HCT116 (cell line): ENCODE data around the gene PDGFD. TPM values are rescaled to one million over a fixed set of nuclear protein-coding genes. Genes with fewer than 3 reads are reported as not detected.

Experiments used
- ATAC-seq: fragments of 200-7000 bp; cut with Tn5 transposase; 2 replicates; pipeline ENCODE4 v1.9.1; 2020; ENCODE audit warnings: mild to moderate bottlenecking, moderate library complexity
- BruUV-seq: library from RNA; stranded (reverse); fragments of 400-500 nt; replicated peaks from 2 replicates; lab custom pipeline; 2021; lab: Mats Ljungman, UMichigan
- CTCF ChIA-PET: fragments of 300-600 bp; sonication (Branson Sonifier 250); formaldehyde crosslinking; loops from one replicate; lab custom pipeline; 2021; ENCODE audit warnings: antibody characterized with exemption; lab: Charles Lee
- POLR2A ChIA-PET: fragments of 300-600, 350-600 bp; sonication (Branson Sonifier 250); formaldehyde crosslinking; loops from one replicate; lab custom pipeline; 2021; ENCODE audit warnings: antibody characterized with exemption; lab: Charles Lee
- RAD21 ChIA-PET, 2 experiments: fragments of 300-600 bp; sonication (Branson Sonifier 250); formaldehyde crosslinking; loops; one replicate each; lab custom pipeline; 2023; ENCODE audit warnings: low total read pairs in 2 of 2; ENCODE audit not compliant: uncharacterized antibody in 2 of 2, unreplicated experiment in 2 of 2, low non-redundant PET in 1 of 2; lab: Charles Lee
- DNase-seq: peaks from one replicate; pipeline ENCODE4 v3.0.0-alpha.2; 2010; ENCODE audit warnings: low read depth, low spot score
- H2AFZ ChIP-seq: fragments of 200-600 bp; shearing (Covaris generic), sonication (generic); 2 replicates; pipeline ENCODE4 v1.6.1; 2017; ENCODE audit warnings: low read depth, mixed run types, mixed read lengths, antibody characterized with exemption, low read length; ENCODE audit not compliant: poor library complexity, severe bottlenecking
- H3K27ac ChIP-seq: 2 replicates; pipeline ENCODE4 v1.5.1; 2012; ENCODE audit warnings: low read depth, low read length
- H3K27me3 ChIP-seq: fragments of 200-600 bp; sonication (generic); 2 replicates; pipeline ENCODE4 v1.6.1; 2016; ENCODE audit warnings: mixed run types, low read length, mixed read lengths; ENCODE audit not compliant: insufficient read depth
- H3K36me3 ChIP-seq, 2 experiments: fragments of 200-500 bp in 1 of 2; fragments of 200-600 bp in 1 of 2; sonication (Bioruptor generic) in 1 of 2; sonication (generic) in 1 of 2; 2 replicates each; pipeline versions ENCODE4 v1.5.1 to v1.6.1; 2014 to 2016; ENCODE audit warnings: low read length in 2 of 2, inconsistent platforms in 1 of 2, mixed read lengths in 1 of 2, mixed run types in 1 of 2; ENCODE audit not compliant: insufficient read depth in 2 of 2, control insufficient read depth in 1 of 2
- H3K4me1 ChIP-seq, 2 experiments: fragments of 200-600 bp in 1 of 2; sonication (generic) in 1 of 2; 2 replicates each; pipeline versions ENCODE4 v1.5.1 to v1.6.1; 2012 to 2017; ENCODE audit warnings: low read length in 2 of 2, inconsistent platforms in 1 of 2, mild to moderate bottlenecking in 1 of 2, mixed read lengths in 1 of 2, mixed run types in 1 of 2, moderate library complexity in 1 of 2; ENCODE audit not compliant: insufficient read depth in 2 of 2, control insufficient read depth in 1 of 2
- H3K4me2 ChIP-seq: fragments of 200-600 bp; sonication (generic); 2 replicates; pipeline ENCODE4 v1.6.1; 2017; ENCODE audit warnings: mixed run types, low read length, mixed read lengths
- H3K4me3 ChIP-seq, 2 experiments: fragments of 200-600 bp in 1 of 2; sonication (generic) in 1 of 2; replicated peaks in 1 of 2; 2 replicates each; pipeline ENCODE4 v1.5.1; 2011 to 2016; ENCODE audit warnings: low read length in 2 of 2, control low read depth in 1 of 2, low read depth in 1 of 2, mild to moderate bottlenecking in 1 of 2, mixed read lengths in 1 of 2, mixed run types in 1 of 2
- H3K79me2 ChIP-seq: fragments of 200-600 bp; sonication (generic); 2 replicates; pipeline ENCODE4 v1.6.1; 2017; ENCODE audit warnings: mild to moderate bottlenecking, mixed run types, low read length, moderate library complexity, mixed read lengths; ENCODE audit not compliant: insufficient read depth
- H3K9ac ChIP-seq: fragments of 200-600 bp; sonication (generic); 2 replicates; pipeline ENCODE4 v1.6.1; 2016; ENCODE audit warnings: low read length, mixed read lengths
- H3K9me2 ChIP-seq: fragments of 200-600 bp; sonication (generic), shearing (Covaris generic); 2 replicates; pipeline ENCODE4 v1.6.1; 2017; ENCODE audit warnings: mixed run types, mild to moderate bottlenecking, moderate library complexity; ENCODE audit not compliant: insufficient read depth
- H3K9me3 ChIP-seq, 2 experiments: fragments of 200-500 bp in 1 of 2; fragments of 200-600 bp in 1 of 2; sonication (Bioruptor generic) in 1 of 2; sonication (generic) in 1 of 2; 2 replicates each; pipeline ENCODE4 v1.6.1; 2014 to 2017; ENCODE audit warnings: low read length in 2 of 2, mixed read lengths in 2 of 2, inconsistent platforms in 1 of 2, low read depth in 1 of 2, mild to moderate bottlenecking in 1 of 2, mixed run types in 1 of 2, moderate library complexity in 1 of 2; ENCODE audit not compliant: control insufficient read depth in 1 of 2, insufficient read depth in 1 of 2
- H4K20me1 ChIP-seq: fragments of 200-600 bp; sonication (generic), shearing (Covaris generic); 2 replicates; pipeline ENCODE4 v1.6.1; 2017; ENCODE audit warnings: mixed run types, mild to moderate bottlenecking, moderate library complexity; ENCODE audit not compliant: insufficient read depth
- CBX3 ChIP-seq: IDR thresholded peaks from 2 replicates; pipeline ENCODE4 v1.6.1; 2012; ENCODE audit warnings: low read depth
- CEBPB ChIP-seq: IDR thresholded peaks from 2 replicates; pipeline ENCODE4 v1.6.1; 2012; ENCODE audit warnings: low read depth
- EGR1 ChIP-seq: IDR thresholded peaks from 2 replicates; pipeline ENCODE4 v1.6.1; 2012; ENCODE audit warnings: low read depth
- ELF1 ChIP-seq: IDR thresholded peaks from 2 replicates; pipeline ENCODE4 v1.6.1; 2012; ENCODE audit warnings: low read depth, borderline replicate concordance
- EZH2 ChIP-seq: fragments of 200-600 bp; sonication (generic); IDR thresholded peaks from 2 replicates; pipeline ENCODE4 v1.6.1; 2017; ENCODE audit warnings: antibody characterized with exemption, mixed run types
- EZH2phosphoT487 ChIP-seq: fragments of 200-600 bp; IDR thresholded peaks from 2 replicates; pipeline ENCODE4 v1.6.1; 2018; ENCODE audit warnings: antibody characterized with exemption, borderline replicate concordance
- JUND ChIP-seq: IDR thresholded peaks from 2 replicates; pipeline ENCODE4 v1.6.1; 2012
- POLR2A ChIP-seq: IDR thresholded peaks from 2 replicates; pipeline ENCODE4 v1.7.0; 2011; ENCODE audit warnings: borderline replicate concordance; ENCODE audit not compliant: insufficient read depth, insufficient read length; ENCODE audit errors: extremely low read depth
- POLR2AphosphoS5 ChIP-seq: IDR thresholded peaks from 2 replicates; pipeline ENCODE4 v1.6.1; 2011; ENCODE audit warnings: mild to moderate bottlenecking, low read depth, low read length, moderate library complexity
- RAD21 ChIP-seq: IDR thresholded peaks from 2 replicates; pipeline ENCODE4 v1.6.1; 2012; ENCODE audit warnings: low read depth, mild to moderate bottlenecking
- SIN3A ChIP-seq: IDR thresholded peaks from 2 replicates; pipeline ENCODE4 v1.6.1; 2012; ENCODE audit warnings: low read depth
- SP1 ChIP-seq: IDR thresholded peaks from 2 replicates; pipeline ENCODE4 v1.6.1; 2012; ENCODE audit warnings: low read depth
- TCF7L2 ChIP-seq: IDR thresholded peaks from 2 replicates; pipeline ENCODE4 v1.7.0; 2011; ENCODE audit warnings: borderline replicate concordance, inconsistent platforms; ENCODE audit not compliant: insufficient read depth, insufficient read length; ENCODE audit errors: extremely low read depth
- ZBTB33 ChIP-seq: IDR thresholded peaks from 2 replicates; pipeline ENCODE4 v1.6.1; 2011; ENCODE audit warnings: mild to moderate bottlenecking, low read length, moderate library complexity; ENCODE audit not compliant: insufficient replicate concordance; ENCODE audit errors: extremely low read depth
- ZFX ChIP-seq: fragments of 450-650 bp; IDR thresholded peaks from 2 replicates; pipeline ENCODE4 v1.6.1; 2017
- ZNF274 ChIP-seq: fragments of 200-500 bp; sonication (Bioruptor generic); IDR thresholded peaks from 2 replicates; pipeline ENCODE4 v1.6.1; 2014; ENCODE audit warnings: mild to moderate bottlenecking, low read depth, low read length, inconsistent platforms
- intact Hi-C: fragments of 100-400 bp; cut with micrococcal nuclease; formaldehyde crosslinking; loops from 2 replicates; pipeline ENCODE4 v1.10.0; 2022
- total RNA-seq: library from RNA; stranded (reverse); gene quantifications from one replicate; pipeline ENCODE4 v1.2.1, GENCODE V29; 2021; ENCODE audit not compliant: unreplicated experiment
- TF ChIP-seq, protein P1 (sequence below): IDR thresholded peaks from 2 replicates; pipeline ENCODE4 v1.6.1; 2012

PDGFD gene
- total RNA-seq, 1 experiment from 2014 or later = 0.34 TPM

DNA sequence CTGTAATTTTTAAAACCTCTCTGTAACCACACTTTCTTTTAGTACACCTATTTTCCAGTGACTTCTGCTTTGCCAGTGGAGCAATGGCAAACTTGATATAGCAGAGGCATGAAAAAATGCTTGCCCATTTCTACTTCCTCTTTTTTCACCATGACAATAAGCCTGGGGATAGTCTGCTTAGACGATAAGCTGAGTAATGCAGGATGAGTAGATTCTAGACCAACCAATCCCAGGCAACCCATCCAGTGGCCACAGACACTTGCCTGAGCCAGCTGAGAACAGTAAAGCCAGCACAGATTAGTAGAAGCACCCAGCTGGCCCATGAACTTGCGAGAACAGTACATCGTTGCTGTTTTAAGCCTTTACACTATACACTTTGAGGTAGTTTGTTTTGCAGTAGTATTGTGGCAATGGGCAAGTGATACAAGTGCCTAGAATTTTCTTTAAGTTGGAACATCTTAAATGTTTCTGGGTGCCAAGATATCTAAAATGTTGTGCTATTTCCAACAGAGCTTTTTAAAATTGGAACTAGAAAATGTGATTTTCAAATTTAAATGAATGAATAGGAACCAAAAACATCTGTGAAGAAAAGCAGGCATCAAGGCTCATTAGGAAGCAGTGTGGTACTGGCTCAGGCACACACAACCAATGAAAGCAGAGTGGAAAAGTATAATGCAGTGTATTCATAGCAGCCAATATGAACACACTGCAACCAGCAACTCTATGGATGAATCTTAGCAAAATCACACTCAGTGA lies 89.8 kb downstream of the PDGFD start:
- no peaks in the 10 kb centered on the region for H3K4me1 ChIP-seq
- no peak for TF ChIP-seq EGR1
- TF ChIP-seq CEBPB = no peak
- TF ChIP-seq ELF1 = no peak
- no peak for TF ChIP-seq CBX3
- no peak for TF ChIP-seq JUND
- TF ChIP-seq EZH2phosphoT487 = no peak
- no peak for TF ChIP-seq POLR2AphosphoS5
- TF ChIP-seq RAD21 = no peak
- no peak for TF ChIP-seq TCF7L2
- no peak for TF ChIP-seq POLR2A
- TF ChIP-seq ZFX = no peak
- TF ChIP-seq, all 23 proteins: peak for 0
- H3K4me2 ChIP-seq = no peak overlapping the region
- H3K36me3 ChIP-seq = no peaks in the 10 kb centered on the region
- intact Hi-C loops = no loop called here
- BruUV-seq = no TSS peak
- no peak overlapping the region for H2AFZ ChIP-seq
- H3K9me2 ChIP-seq = no peaks in the 10 kb centered on the region
- CTCF ChIA-PET = no interaction called here
- POLR2A ChIA-PET = no interaction called here
- no peak overlapping the region for H3K9ac ChIP-seq
- H3K27me3 ChIP-seq = no peaks in the 10 kb centered on the region
- no peaks in the 10 kb centered on the region for H4K20me1 ChIP-seq
- DNase-seq (no peak), ATAC-seq (no peak)
- H3K27ac ChIP-seq = no peak overlapping the region
- H3K79me2 ChIP-seq = no peaks in the 10 kb centered on the region
- no peaks in the 10 kb centered on the region for H3K9me3 ChIP-seq
- no peak overlapping the region for H3K4me3 ChIP-seq
- RAD21 ChIA-PET = no interaction called here

GRCh38 chr11:104067534-104067933 lies 96.4 kb downstream of the PDGFD start:
- no peak overlapping the region for H3K4me3 ChIP-seq
- no peak overlapping the region for H3K4me2 ChIP-seq
- H3K27ac ChIP-seq = no peak overlapping the region
- no peak overlapping the region for H3K9ac ChIP-seq
- TF ChIP-seq CEBPB (no peak), RAD21 (no peak), ZNF274 (no peak), ELF1 (no peak), SP1 (no peak), POLR2AphosphoS5 (no peak), ZBTB33 (no peak), SIN3A (no peak), EZH2 (no peak)
- TF ChIP-seq, protein P1, sequence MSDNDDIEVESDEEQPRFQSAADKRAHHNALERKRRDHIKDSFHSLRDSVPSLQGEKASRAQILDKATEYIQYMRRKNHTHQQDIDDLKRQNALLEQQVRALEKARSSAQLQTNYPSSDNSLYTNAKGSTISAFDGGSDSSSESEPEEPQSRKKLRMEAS = no peak
- no peaks in the 10 kb centered on the region for H3K79me2 ChIP-seq
- DNase-seq (no peak), ATAC-seq (no peak)
- H3K36me3 ChIP-seq = no peaks in the 10 kb centered on the region
- H3K9me3 ChIP-seq = no peaks in the 10 kb centered on the region
- POLR2A ChIA-PET = no interaction called here
- no peak overlapping the region for H2AFZ ChIP-seq
- H3K9me2 ChIP-seq = no peaks in the 10 kb centered on the region
- H4K20me1 ChIP-seq = no peaks in the 10 kb centered on the region
- no peaks in the 10 kb centered on the region for H3K4me1 ChIP-seq
- no TSS peak for BruUV-seq
- intact Hi-C loops = no loop called here
- H3K27me3 ChIP-seq = no peaks in the 10 kb centered on the region
- RAD21 ChIA-PET = no interaction called here
- CTCF ChIA-PET = no interaction called here
